B cell (primary cell): Measurements from ENCODE around the gene ELL.

Experiments used
- EZH2 ChIP-seq: IDR thresholded peaks from 2 replicates; pipeline ENCODE4 v1.6.1; 2012; ENCODE audit warnings: borderline replicate concordance, low read depth, mild to moderate bottlenecking, moderate library complexity, low read length; ENCODE audit not compliant: insufficient read depth, poor library complexity, severe bottlenecking
- TF ChIP-seq, protein P1 (sequence below): fragments of 200-600 bp; IDR thresholded peaks from one replicate; pipeline ENCODE4 v1.8.0; 2022; ENCODE audit warnings: antibody characterized with exemption, mild to moderate bottlenecking

DNA sequence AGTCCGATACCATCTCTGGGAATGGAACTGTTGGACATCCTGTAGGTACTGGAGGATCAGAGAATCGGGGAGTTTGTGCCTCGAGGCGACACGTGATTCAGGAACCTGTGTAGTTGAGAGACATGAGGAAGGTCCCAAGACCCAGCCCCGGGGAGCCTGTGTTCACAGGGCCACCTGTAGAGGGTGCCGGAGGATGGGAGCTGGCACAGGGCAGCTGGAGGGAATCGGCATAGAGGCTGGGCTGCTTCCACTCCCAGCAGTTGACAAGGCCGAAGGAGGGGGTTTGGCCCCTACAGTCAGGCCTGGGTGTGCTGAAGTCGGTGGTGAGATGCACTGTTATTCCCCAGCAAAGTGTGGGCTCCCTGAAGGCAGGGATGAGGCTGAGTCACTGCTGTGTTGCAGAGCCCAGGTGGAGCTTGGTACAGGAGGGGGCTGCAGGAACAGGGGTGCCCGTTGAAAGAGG is 81.4 kb downstream of the ELL start:
- no peak for TF ChIP-seq EZH2
- TF ChIP-seq, protein P1, sequence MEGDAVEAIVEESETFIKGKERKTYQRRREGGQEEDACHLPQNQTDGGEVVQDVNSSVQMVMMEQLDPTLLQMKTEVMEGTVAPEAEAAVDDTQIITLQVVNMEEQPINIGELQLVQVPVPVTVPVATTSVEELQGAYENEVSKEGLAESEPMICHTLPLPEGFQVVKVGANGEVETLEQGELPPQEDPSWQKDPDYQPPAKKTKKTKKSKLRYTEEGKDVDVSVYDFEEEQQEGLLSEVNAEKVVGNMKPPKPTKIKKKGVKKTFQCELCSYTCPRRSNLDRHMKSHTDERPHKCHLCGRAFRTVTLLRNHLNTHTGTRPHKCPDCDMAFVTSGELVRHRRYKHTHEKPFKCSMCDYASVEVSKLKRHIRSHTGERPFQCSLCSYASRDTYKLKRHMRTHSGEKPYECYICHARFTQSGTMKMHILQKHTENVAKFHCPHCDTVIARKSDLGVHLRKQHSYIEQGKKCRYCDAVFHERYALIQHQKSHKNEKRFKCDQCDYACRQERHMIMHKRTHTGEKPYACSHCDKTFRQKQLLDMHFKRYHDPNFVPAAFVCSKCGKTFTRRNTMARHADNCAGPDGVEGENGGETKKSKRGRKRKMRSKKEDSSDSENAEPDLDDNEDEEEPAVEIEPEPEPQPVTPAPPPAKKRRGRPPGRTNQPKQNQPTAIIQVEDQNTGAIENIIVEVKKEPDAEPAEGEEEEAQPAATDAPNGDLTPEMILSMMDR = peak; percentile 18
